ENCODE measurements around the gene MEIKIN. TPM values are rescaled to one million over a fixed set of nuclear protein-coding genes. Genes with fewer than 3 reads are reported as not detected.

MEIKIN gene
- total and polyA plus RNA-seq, 2 of the 8 experiments (the other 6 are each of a cell fraction or from before 2014, with no cell fraction given): not detected

DNA sequence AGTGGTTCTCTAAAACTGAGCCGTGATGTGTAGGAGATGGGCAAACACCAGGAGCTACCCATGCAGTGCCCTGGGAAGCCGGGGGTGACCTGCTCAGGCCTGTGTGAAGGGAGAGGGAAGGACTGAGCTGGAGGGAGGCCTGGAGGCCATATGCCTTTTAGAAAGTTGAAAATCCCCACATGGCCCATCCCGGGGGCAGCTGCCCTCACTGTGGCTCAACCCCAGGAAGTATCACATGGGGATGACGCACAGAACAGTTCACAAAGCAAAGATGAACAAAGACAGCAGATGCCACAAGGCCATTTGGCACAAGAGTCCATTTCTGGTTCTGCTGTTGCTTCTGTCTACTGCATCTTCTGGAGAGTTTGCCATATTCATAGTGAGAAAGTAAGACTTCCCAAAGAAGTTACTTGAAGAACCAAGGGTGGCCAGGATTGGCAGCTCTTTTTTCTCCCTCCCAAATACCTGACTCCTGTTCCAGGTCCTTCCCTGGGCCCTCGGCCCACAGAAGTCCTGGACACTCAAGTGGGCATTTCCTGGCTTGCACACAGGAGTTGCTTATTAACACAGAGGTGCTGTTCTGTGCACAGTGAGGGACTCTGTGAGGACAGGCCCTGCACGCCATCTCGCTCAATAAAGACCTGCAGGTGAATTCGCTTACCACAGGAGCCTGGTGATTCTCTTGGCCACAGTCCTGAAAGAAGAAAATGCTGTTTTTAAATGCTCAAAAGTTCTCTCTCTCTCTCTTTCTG, 40.9 kb upstream of the MEIKIN start:
- Histone ChIP-seq H2BK120ac (replicated peaks; ENCODE audit: low read depth, low read length) (no peak overlapping the region), H3K79me2 (ENCODE audit: control insufficient read depth in 1 of 2, insufficient read depth in 2 of 2, low read length in 2 of 2) (no peaks in the 10 kb centered on the region), H3K27me3 (replicated peaks in 1 of 4; ENCODE audit: control insufficient read depth in 3 of 4, extremely low read depth in 1 of 4, insufficient read depth in 3 of 4, low read length in 3 of 4) (no peaks in the 10 kb centered on the region), H3K4me2 (ENCODE audit: insufficient read depth in 1 of 2, low read depth in 2 of 2, low read length in 2 of 2) (no peak overlapping the region), H3K23ac (ENCODE audit: insufficient read length) (no peak overlapping the region), H3K9ac (replicated peaks in 1 of 4; ENCODE audit: extremely low read depth in 1 of 4, low read depth in 3 of 4, low read length in 3 of 4) (no peak overlapping the region), H4K5ac (ENCODE audit: insufficient read length, low read depth, low read length) (no peak overlapping the region), H4K20me1 (replicated peaks in 1 of 2; ENCODE audit: control insufficient read depth in 1 of 2, insufficient read depth in 2 of 2, low read length in 2 of 2) (no peaks in the 10 kb centered on the region), H3K4me1 (replicated peaks in 1 of 4; ENCODE audit: control insufficient read depth in 3 of 4, insufficient read depth in 4 of 4, low read length in 3 of 4) (no peaks in the 10 kb centered on the region), H3K56ac (replicated peaks; ENCODE audit: insufficient read length, low read depth, low read length) (no peak overlapping the region), H4K8ac (ENCODE audit: extremely low read depth, insufficient read depth, low read length) (no peak overlapping the region), H3K36me3 (ENCODE audit: control insufficient read depth in 2 of 4, insufficient read depth in 4 of 4, low read length in 3 of 4) (no peaks in the 10 kb centered on the region), H2AK5ac (ENCODE audit: low read depth, low read length) (no peak overlapping the region), H3K4ac (replicated peaks; ENCODE audit: insufficient read length, low read depth, low read length) (no peak overlapping the region), H2AFZ (ENCODE audit: low read length) (no peak overlapping the region), H3K9me3 (ENCODE audit: insufficient read depth in 2 of 2, low read depth in 1 of 2, low read length in 1 of 2) (no peaks in the 10 kb centered on the region), H3K18ac (ENCODE audit: extremely low read depth, low read length) (no peak overlapping the region), H2BK5ac (ENCODE audit: low read depth, low read length) (no peak overlapping the region), H3K27ac (ENCODE audit: low read depth, low read length) (no peak overlapping the region), H3K79me1 (ENCODE audit: low read depth, low read length) (no peaks in the 10 kb centered on the region), H3K4me3 (ENCODE audit: extremely low read depth in 1 of 4, insufficient read depth in 2 of 4, low read depth in 3 of 4, low read length in 4 of 4) (no peak overlapping the region), H3K23me2 (ENCODE audit: low read depth, low read length) (no peaks in the 10 kb centered on the region), H2BK12ac (ENCODE audit: low read depth, low read length) (0 out of 2 replicates have a peak overlapping the region, but pooled peaks have one; percentile 50), H2BK15ac (ENCODE audit: low read length) (no peak overlapping the region), H2BK20ac (ENCODE audit: low read length) (no peak overlapping the region), H3K14ac (ENCODE audit: insufficient read length) (no peak overlapping the region), H4K91ac (replicated peaks; ENCODE audit: insufficient read length, low read length) (no peak overlapping the region)
- DNase-seq (ENCODE audit: low read depth in 1 of 2, low spot score in 2 of 2) (no peak), FAIRE-seq (no peak)
- WGBS, 2 experiments (ENCODE audit: extremely low coverage in 1 of 2, insufficient coverage in 1 of 2, insufficient read length in 1 of 2, insufficient replicate concordance in 2 of 2, low coverage in 1 of 2, low lambda C conversion rate in 2 of 2, missing lambda C conversion rate in 1 of 2): 92% methylated on average over 8 of the region's 8 CpGs; no CpG with 5 or more reads in 1 of the 2 experiments
- CTCF ChIA-PET (ENCODE audit: partially characterized antibody): interaction anchor here (1.0 to 1.2 kb wide), 3 partner anchors 16 to 23 kb away, joined by 3 read pairs; no protein-coding TSS in a partner anchor
- POLR2A ChIA-PET (ENCODE audit: partially characterized antibody): no interaction called here
- no peak for TF ChIP-seq SP2 (IDR thresholded peaks at IDR 0.05; ENCODE audit: low read length)
- TF ChIP-seq, protein P1, sequence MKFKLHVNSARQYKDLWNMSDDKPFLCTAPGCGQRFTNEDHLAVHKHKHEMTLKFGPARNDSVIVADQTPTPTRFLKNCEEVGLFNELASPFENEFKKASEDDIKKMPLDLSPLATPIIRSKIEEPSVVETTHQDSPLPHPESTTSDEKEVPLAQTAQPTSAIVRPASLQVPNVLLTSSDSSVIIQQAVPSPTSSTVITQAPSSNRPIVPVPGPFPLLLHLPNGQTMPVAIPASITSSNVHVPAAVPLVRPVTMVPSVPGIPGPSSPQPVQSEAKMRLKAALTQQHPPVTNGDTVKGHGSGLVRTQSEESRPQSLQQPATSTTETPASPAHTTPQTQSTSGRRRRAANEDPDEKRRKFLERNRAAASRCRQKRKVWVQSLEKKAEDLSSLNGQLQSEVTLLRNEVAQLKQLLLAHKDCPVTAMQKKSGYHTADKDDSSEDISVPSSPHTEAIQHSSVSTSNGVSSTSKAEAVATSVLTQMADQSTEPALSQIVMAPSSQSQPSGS (IDR thresholded peaks at IDR 0.05; ENCODE audit: low read length): no peak
- TF ChIP-seq RFX5 (IDR thresholded peaks at IDR 0.05; ENCODE audit: borderline replicate concordance, low read depth, low read length): no peak
- no peak for TF ChIP-seq CBX5 (IDR thresholded peaks at IDR 0.05; ENCODE audit: low read depth, low read length)
- TF ChIP-seq POLR2AphosphoS5 (IDR thresholded peaks at IDR 0.05; ENCODE audit: low read depth, low read length): no peak
- no peak for TF ChIP-seq SP4 (IDR thresholded peaks at IDR 0.05; ENCODE audit: low read length)
- TF ChIP-seq, protein P2, sequence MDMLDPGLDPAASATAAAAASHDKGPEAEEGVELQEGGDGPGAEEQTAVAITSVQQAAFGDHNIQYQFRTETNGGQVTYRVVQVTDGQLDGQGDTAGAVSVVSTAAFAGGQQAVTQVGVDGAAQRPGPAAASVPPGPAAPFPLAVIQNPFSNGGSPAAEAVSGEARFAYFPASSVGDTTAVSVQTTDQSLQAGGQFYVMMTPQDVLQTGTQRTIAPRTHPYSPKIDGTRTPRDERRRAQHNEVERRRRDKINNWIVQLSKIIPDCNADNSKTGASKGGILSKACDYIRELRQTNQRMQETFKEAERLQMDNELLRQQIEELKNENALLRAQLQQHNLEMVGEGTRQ (IDR thresholded peaks at IDR 0.05; ENCODE audit: low read length): no peak
- TF ChIP-seq CBX8 (IDR thresholded peaks at IDR 0.05; ENCODE audit: borderline replicate concordance, low read depth, low read length): no peak
- no peak for TF ChIP-seq CTBP2 (IDR thresholded peaks at IDR 0.05; ENCODE audit: borderline replicate concordance, insufficient read depth, insufficient read length, low read length)
- no peak for TF ChIP-seq SIN3A (conservative IDR thresholded peaks at IDR 0.05 in 1 of 2, IDR thresholded peaks at IDR 0.05 in 1 of 2; ENCODE audit: low read depth in 1 of 2, low read length in 2 of 2)
